GM19372 (cell line): Measurements from ENCODE around the gene UPF2.

Source experiments
- ATAC-seq: cut with Tn5 transposase; IDR thresholded peaks from one replicate; pipeline ENCODE4 v1.9.1; 2021; ENCODE audit warnings: mild to moderate bottlenecking, low read depth, moderate library complexity; ENCODE audit not compliant: unreplicated experiment

The UPF2 gene

DNA sequence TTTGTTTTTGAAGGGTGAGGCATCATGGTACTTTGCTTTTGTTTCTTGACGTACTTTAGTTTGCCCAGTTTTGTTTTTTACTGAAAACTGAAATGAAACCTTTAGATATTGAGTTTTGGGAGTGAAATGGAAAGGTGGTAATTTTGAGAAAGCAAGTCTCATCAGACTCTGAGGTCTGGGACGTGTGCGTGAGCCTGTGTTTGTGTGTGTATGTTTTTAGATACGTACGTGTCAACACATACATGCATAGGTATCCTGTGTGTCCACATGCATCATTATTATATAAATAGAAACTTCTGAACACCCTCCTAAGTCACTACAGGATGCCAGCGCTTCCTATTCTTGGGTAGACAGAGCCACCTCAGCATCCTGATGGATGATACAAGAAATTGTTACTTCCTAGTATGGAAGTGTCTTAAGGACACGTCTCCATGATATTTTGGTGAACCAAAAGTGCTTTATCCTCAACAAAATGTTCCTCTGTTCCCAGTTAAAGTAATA, 171.7 kb downstream of the UPF2 start:
- ATAC-seq, result no peak

DNA sequence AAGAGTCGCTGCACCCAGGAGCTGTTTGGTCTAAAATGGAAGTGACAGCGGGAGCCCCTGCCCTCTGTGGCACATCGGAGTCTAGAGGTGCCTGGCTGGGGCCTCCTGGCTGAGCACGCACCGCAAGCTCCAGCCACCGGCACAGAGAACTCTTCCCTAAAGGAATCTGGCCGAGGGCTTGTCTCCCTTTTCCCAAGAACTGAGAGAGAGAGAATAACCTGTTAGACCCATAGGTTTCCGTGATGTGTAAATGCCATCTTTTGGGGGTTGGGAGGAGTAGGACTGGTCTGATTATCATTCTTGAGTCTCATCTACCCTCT, 172.2 kb downstream of the UPF2 start:
- ATAC-seq, result no peak
